Lower leg skin (tissue), 4 donors: ENCODE results near the gene TNFRSF19. TPM values are rescaled to one million over a fixed set of nuclear protein-coding genes. Genes with fewer than 3 reads are reported as not detected.
"Not testable (repeated sequence)": the region's sequence is repeated elsewhere in the genome, so short reads cannot be mapped to it uniquely, and the experiment has no call there.

Experiments
- DNase-seq, 2 donors: peaks; one replicate each; pipeline ENCODE4 v3.0.0-alpha.2; 2019; ENCODE audit warnings: low spot score in 2 of 2
- H3K4me3 ChIP-seq: fragments of 200-600 bp; sonication (generic); 2 replicates; pipeline ENCODE4 v1.5.1; 2017; ENCODE audit warnings: mild to moderate bottlenecking, low read depth; ENCODE audit not compliant: poor library complexity, severe bottlenecking
- CTCF ChIP-seq, 3 donors: fragments of 450-650 bp; IDR thresholded peaks; one replicate each; pipeline ENCODE4 v1.5.1; 2016; ENCODE audit warnings: antibody characterized with exemption in 3 of 3, mild to moderate bottlenecking in 3 of 3, moderate library complexity in 2 of 3
- POLR2A ChIP-seq, 2 donors: fragments of 450-650 bp; IDR thresholded peaks; one replicate each; pipeline ENCODE4 v1.6.1; 2016 to 2017; ENCODE audit warnings: antibody characterized with exemption in 2 of 2, mild to moderate bottlenecking in 1 of 2, moderate library complexity in 1 of 2
- WGBS, 2 donors: methylation state at CpG; one replicate each; pipeline ENCODE4 v1.1.5; 2018; 5-methylcytosine and 5-hydroxymethylcytosine counted together
- intact Hi-C: fragments of 100-400 bp; cut with DNase I; formaldehyde crosslinking; loops from one replicate; pipeline ENCODE4 v1.15.0; 2023; ENCODE audit warnings: low total_unique reads
- total RNA-seq, 4 donors: library from RNA; depleted of rRNA; stranded (reverse); fragments of >200 nt; gene quantifications; one replicate each; pipeline ENCODE4 v1.1.0, GENCODE V29; 2016

The TNFRSF19 gene
- total RNA-seq, 4 donors from 2014 or later: 51.2 to 106 (median 72.5) TPM

- H3K4me3 ChIP-seq: no peak overlapping the region
- TF ChIP-seq POLR2A (IDR thresholded peaks at IDR 0.05): no peak
- no peak for TF ChIP-seq CTCF (IDR thresholded peaks at IDR 0.05)
- intact Hi-C loops: no loop called here
- DNase-seq: no peak
- WGBS, 2 donors: 79 to 84% methylated on average over 5 of the region's 5 CpGs
Measured at GRCh38 chr13:23592596-23592995, 22.4 kb downstream of the TNFRSF19 start.

GRCh38 chr13:23593148-23593547 lies 22.9 kb downstream of the TNFRSF19 start:
- no peak for TF ChIP-seq CTCF (IDR thresholded peaks at IDR 0.05)
- TF ChIP-seq POLR2A (IDR thresholded peaks at IDR 0.05): no peak
- no peak overlapping the region for H3K4me3 ChIP-seq
- intact Hi-C loops: no loop called here
- no peak for DNase-seq
- 89 to 93% methylated on average over 2 of the region's 2 CpGs for WGBS, 2 donors

GRCh38 chr13:23594290-23594689 lies 24.1 kb downstream of the TNFRSF19 start:
- intact Hi-C loops, DNase-seq, H3K4me3 ChIP-seq: not testable (repeated sequence)
- 63 to 100% methylated on average over 2 of the region's 2 CpGs for whole genome bisulfite sequencing, 2 donors

- 76 to 78% methylated on average over 1 of the region's 1 CpG for WGBS, 2 donors
- no peak for TF ChIP-seq CTCF (IDR thresholded peaks at IDR 0.05)
- TF ChIP-seq POLR2A (IDR thresholded peaks at IDR 0.05): no peak
- no peak for DNase-seq
- intact Hi-C loops: no loop called here
- no peak overlapping the region for H3K4me3 ChIP-seq
Measured at GRCh38 chr13:23598369-23598768, 28.2 kb downstream of the TNFRSF19 start.

- WGBS, 2 donors: 85 to 87% methylated on average over 3 of the region's 3 CpGs
- no peak overlapping the region for H3K4me3 ChIP-seq
- intact Hi-C loops: no loop called here
- DNase-seq: no peak
- no peak for TF ChIP-seq POLR2A (IDR thresholded peaks at IDR 0.05)
Measured at GRCh38 chr13:23599083-23599925, 29.1 kb downstream of the TNFRSF19 start.

- DNase-seq: no peak
- intact Hi-C loops: no loop called here
- H3K4me3 ChIP-seq: no peak overlapping the region
- 74 to 82% methylated on average over 3 of the region's 3 CpGs for WGBS, 2 donors
- no peak for TF ChIP-seq POLR2A (IDR thresholded peaks at IDR 0.05)
- TF ChIP-seq CTCF (IDR thresholded peaks at IDR 0.05): no peak
Measured at GRCh38 chr13:23600100-23600499, 29.9 kb downstream of the TNFRSF19 start.

GRCh38 chr13:23600534-23600933 lies 30.3 kb downstream of the TNFRSF19 start:
- no peak overlapping the region for H3K4me3 ChIP-seq
- TF ChIP-seq POLR2A (IDR thresholded peaks at IDR 0.05) (no peak), CTCF (IDR thresholded peaks at IDR 0.05) (no peak)
- DNase-seq: no peak
- intact Hi-C loops: no loop called here
